HG03175 (cell line): ENCODE data around the gene GRAMD4.
A peak's percentile ranks its signal among the peaks of the same experiment; 100 is the strongest.

Source experiments
- ATAC-seq: cut with Tn5 transposase; IDR thresholded peaks from one replicate; pipeline ENCODE4 v1.9.1; 2021; ENCODE audit warnings: mild to moderate bottlenecking, moderate library complexity; ENCODE audit not compliant: unreplicated experiment

GRAMD4 gene

DNA sequence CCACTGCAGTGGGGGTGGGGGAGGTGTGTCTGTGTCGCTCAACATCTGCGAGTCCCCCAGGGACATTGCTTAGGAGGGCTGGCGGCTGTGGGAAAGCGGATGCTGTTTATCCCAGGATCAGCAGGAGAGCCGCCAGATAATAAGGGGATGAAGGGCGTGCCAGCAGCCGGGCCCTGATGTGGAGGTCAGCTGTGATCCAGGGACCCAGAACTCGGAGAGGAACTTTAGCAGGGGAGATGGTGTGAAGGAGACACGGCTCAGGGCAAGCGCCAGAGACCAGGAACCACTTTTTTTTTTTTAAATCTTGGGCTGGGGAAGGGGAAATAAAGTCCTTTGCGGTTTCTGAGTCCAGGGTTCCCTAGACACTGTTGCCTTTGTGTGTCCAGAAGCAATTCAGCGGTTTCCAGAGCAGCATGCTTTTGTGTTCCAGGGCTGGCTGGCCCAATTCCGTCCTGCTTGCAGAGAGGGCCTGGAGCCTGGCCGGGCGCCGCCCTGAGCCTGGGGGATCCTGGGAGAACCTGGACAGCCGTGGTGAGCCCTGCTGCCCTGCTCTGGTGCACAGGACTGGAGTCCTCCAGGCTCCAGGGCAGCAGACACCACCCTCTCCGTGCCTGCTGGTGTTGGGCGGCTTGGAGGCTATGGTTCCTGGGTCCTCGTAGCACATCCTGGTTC, at the start of gene GRAMD4:
Gene GRAMD4, plus strand, starts transcription at position 557 of the 672 bp plus-strand sequence. CDS start 6,414 bp downstream, outside the sequence.
- ATAC-seq: no peak

DNA sequence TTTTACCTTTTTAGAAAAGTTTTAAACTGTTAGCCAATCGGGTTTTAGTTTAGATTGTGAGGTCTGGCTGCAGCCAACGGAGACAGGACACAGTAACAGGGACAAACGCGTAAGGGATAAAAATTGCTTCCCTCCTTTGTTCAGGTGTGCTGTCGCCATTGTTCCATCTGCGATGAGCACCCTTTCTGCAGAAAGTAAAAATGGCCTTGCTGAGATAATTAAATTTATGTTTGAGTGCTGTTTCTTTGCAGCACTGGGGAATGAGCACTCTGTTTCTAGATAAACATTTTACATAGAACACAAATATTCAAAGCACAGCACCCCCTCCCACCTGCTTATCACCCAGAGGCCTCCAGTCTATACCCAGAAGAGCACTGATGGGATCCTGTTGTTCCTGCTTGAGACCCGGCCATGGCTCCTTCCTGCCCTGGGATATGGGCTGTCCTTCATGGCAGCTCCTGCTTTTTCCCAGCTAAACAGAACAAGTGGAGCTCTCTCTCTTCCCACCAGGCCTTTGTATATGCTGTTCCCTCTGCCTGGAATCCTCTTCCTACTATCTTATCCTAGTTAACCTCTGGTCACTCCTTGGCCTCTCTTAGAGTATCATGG, 48.4 kb upstream of the GRAMD4 start:
- no peak for ATAC-seq

- ATAC-seq: no peak
Measured at GRCh38 chr22:46572911-46573780, 47.0 kb upstream of the GRAMD4 start.

- no peak for ATAC-seq
Measured at GRCh38 chr22:46573781-46574437, 46.3 kb upstream of the GRAMD4 start.

GRCh38 chr22:46574438-46574992, 45.7 kb upstream of the GRAMD4 start:
- ATAC-seq: no peak

- ATAC-seq: no peak
Measured at GRCh38 chr22:46574993-46575910, 44.9 kb upstream of the GRAMD4 start.

- ATAC-seq: no peak
Measured at GRCh38 chr22:46575911-46576555, 44.2 kb upstream of the GRAMD4 start.

GRCh38 chr22:46576556-46577367, 43.4 kb upstream of the GRAMD4 start:
- ATAC-seq: peak; percentile 51

GRCh38 chr22:46577368-46578249, 42.6 kb upstream of the GRAMD4 start:
- ATAC-seq: peak; percentile 22

DNA sequence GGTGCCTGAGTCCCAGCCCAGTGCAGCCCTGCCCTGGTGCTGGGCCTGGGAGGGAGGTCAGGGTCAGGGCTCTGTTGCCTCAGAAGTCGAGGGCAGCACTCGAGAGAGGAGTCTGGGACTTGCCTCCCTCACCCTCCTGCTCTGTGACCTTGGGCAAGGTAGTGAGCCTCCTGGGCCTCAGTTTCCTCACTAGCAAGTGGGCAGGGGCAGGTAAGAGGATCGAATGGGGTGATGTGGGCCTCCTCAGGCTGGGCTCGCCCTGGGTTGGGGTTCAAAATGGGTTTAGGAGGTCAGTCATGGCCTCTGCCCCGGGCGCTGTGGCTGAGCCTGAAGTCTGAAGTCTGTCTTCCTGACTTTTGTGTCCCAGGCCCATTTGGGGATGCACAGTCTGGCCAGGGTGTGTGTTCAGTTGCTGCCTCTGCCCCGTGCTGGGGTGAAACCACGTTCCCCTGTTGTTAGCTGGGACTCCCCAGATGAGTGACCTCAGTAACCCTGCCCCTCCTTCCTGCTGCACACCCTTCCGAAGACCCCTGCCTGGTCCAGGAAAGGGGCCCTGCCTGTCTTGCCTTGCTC, 41.8 kb upstream of the GRAMD4 start:
- no peak for ATAC-seq

DNA sequence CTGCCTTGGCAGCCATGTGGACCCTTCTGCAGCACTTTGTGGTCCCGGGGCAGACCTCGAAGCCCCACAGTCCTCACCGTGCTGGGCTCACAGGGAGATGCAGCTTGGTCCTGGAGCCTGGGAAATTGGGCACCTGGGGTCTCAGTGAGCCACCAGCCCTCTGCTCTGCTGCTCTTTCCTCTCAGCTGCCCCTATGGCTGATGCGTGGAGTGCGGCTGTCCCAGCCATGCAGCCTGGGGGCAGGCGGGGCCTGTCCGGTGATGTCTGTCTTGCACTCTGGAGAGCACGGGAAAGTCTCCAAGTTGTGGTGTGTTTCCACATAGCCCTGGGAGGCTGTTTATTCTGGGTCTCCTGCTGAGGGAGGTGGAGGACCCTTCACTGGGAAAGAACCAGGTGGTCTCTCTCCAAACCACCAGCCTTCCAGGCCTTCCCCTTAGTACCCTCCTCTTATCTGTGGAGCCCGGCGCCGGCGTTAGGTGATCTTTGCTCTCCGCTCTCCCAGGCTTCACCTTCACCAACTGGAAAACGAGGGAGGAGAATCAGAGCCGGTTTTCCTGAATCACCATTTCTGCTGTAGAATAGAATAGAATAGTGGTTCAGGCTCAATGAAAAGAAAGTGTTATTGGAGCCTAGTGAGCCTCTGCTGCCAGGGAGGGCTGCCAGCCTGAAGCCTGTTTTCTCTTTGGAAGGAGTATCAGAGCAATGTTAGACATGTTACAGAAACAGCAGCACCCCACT, 41.2 kb upstream of the GRAMD4 start:
- ATAC-seq: no peak

- no peak for ATAC-seq
Measured at GRCh38 chr22:46579751-46580449, 40.3 kb upstream of the GRAMD4 start.

GRCh38 chr22:46580940-46581537, 39.1 kb upstream of the GRAMD4 start:
- ATAC-seq: no peak

GRCh38 chr22:46581538-46582244, 38.5 kb upstream of the GRAMD4 start:
- ATAC-seq: no peak
